LNCAP (cell line): ENCODE data around the gene RBFOX2.

Experiments
- TF ChIP-seq, protein P1 (sequence below): fragments of 450-650 bp; IDR thresholded peaks from 2 replicates; pipeline ENCODE4 v1.5.1; 2017; ENCODE audit warnings: mild to moderate bottlenecking

Gene RBFOX2

DNA sequence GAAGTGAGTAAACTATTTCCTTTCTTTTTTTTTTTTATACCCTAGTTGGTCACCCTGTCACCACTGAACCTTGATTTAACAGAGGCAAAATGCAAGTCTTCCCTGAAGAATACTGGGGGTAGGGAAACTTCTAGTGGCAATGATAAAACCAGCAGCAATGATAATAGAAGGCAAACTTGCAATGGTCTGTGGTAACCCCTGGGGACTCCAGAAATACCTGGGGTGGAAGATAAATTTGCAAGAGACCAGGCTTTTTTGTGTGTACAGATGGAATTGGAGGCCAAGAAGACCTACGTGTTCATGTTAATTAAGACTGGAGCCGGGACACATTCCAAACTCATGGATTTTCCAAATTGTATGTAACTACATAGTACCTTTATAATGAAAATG lies 299.3 kb downstream of the RBFOX2 start:
- TF ChIP-seq, protein P1, sequence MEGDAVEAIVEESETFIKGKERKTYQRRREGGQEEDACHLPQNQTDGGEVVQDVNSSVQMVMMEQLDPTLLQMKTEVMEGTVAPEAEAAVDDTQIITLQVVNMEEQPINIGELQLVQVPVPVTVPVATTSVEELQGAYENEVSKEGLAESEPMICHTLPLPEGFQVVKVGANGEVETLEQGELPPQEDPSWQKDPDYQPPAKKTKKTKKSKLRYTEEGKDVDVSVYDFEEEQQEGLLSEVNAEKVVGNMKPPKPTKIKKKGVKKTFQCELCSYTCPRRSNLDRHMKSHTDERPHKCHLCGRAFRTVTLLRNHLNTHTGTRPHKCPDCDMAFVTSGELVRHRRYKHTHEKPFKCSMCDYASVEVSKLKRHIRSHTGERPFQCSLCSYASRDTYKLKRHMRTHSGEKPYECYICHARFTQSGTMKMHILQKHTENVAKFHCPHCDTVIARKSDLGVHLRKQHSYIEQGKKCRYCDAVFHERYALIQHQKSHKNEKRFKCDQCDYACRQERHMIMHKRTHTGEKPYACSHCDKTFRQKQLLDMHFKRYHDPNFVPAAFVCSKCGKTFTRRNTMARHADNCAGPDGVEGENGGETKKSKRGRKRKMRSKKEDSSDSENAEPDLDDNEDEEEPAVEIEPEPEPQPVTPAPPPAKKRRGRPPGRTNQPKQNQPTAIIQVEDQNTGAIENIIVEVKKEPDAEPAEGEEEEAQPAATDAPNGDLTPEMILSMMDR = no peak

DNA sequence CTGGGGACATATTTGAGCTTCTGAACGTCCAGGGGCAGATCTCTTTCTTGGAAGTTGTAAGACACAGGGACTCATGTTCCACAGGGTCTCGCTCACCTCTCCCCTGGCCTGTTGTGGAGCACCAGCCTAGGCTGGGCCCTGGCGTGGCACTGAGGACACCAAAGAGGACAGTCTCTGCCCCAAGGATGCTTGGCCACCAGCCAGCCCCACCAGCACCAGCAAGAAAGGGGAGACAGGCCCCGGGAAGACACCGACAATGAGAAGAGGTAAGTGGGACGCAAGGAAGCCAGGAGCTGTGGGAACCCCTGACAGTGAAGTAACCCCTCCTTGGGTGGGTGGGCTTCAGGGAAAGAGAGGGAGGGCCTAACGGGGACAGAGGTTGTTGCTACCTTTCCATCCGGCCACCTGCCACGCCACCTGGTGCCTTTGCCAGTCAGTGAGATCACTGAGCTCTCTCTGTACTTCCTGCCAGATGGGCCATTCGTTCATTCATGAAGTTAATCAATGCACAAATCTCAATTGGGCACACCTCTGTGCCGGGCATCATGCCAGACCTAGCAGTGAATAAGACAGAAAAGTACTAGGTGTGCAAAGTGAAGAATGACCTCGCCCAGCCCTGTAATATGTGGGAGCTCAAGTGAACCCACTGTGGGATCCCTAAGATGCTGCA lies 299.9 kb downstream of the RBFOX2 start:
- TF ChIP-seq, protein P1 = no peak

DNA sequence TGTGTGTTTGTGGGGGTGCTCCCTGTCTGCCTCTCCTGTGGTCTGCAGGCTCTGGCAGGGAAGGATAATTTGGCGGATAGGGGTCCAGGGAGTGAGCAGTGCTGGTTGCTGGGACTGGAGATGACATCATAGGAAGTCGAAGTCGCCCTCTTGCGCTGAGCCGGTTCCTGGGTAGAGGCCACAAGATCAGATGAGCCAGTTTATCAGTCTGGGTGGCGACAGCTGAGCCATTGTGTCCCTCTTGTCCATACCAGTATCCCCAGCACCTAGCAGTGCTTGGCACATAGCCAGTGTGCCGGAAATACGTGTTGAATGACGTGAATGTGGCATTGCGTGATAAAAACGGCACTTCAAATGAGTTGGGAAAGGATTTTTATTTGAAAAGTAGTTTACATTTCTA lies 301.2 kb downstream of the RBFOX2 start:
- TF ChIP-seq, protein P1 = no peak

DNA sequence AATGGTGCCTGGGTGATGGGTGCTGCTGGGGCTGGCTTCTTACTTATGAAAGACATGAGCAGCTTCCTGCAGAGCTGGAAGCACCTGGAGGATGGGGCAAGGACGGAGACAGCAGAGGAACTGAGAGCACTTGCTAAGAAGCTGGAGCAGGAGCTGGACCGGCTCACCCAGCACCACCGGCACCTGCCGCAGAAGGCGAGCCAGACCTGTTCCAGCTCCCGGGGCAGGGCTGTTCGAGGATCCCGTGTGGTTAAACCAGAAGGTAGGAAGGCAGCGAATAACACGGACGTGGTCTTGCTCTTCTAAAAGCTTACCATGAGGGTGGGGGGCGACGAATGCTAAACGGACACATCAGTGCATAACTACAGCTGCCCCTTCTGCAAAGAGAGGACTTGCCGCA lies 301.7 kb downstream of the RBFOX2 start:
- TF ChIP-seq, protein P1 = no peak

DNA sequence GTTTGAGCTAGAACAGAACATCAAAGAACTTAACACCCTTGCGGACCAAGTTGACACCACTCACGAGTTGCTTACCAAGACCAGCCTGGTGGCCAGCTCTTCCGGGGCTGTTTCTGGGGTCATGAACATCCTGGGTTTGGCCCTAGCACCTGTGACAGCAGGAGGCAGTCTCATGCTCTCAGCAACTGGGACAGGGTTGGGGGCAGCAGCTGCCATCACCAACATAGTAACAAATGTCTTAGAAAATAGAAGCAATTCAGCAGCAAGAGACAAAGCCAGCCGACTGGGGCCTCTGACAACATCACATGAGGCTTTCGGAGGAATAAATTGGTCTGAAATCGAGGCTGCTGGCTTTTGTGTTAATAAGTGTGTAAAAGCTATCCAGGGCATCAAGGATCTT lies 302.2 kb downstream of the RBFOX2 start:
- TF ChIP-seq, protein P1 = no peak

DNA sequence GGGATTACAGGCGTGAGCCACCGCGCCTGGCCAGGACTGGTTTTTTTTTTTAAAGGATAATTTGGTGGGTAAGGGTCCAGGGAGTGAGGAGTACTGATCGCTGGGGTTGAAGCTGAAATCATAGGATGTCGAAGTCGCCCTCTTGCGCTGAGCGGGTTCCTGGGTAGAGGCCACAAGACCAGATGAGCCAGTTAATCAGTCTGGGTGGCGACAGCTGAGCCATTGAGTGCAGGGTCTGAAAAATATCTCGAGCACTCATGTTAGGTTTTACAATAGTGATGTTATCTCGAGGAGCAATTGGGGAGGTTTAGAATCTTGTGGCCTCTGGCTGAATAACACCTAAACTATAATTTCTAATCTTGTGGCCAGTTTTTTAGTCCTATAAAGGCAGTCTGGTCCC lies 303.1 kb downstream of the RBFOX2 start:
- TF ChIP-seq, protein P1 = no peak

DNA sequence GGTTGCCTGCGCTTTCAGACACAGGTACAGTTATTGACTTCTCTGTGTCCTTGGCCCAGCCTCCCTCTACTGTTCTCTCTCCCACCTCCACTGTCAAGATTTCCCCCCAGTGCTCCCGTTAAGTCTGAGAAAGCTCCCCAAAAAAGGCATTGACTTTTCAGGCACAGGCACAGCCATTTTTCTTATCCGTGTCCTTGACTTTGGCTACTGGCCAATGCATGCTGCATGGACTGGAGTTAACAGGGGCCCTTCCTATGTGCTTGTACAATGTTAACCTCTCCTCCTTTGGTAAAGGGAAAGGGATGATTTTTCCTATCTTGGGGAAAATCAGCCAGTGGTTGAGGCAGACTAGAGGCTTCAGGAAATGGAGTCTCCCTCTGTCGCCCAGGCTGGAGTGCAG lies 306.7 kb downstream of the RBFOX2 start:
- TF ChIP-seq, protein P1 = no peak
